GM23248 (cell line): Measurements from ENCODE around the gene ETDB. TPM values are rescaled to one million over a fixed set of nuclear protein-coding genes. Genes with fewer than 3 reads are reported as not detected.

Source experiments
- DNase-seq: peaks from one replicate; pipeline ENCODE4 v3.0.0-alpha.2; 2015
- H2AFZ ChIP-seq: fragments of 200-600 bp; sonication (generic); 2 replicates; pipeline ENCODE4 v1.6.1; 2016; ENCODE audit warnings: antibody characterized with exemption
- H3F3A ChIP-seq: fragments of 200-600 bp; sonication (generic); 2 replicates; pipeline ENCODE4 v1.6.1; 2016; ENCODE audit warnings: mild to moderate bottlenecking, antibody characterized with exemption, mixed run types; ENCODE audit not compliant: insufficient read depth
- H3K27ac ChIP-seq: fragments of 200-600 bp; sonication (generic); 2 replicates; pipeline ENCODE4 v1.5.1; 2016; ENCODE audit warnings: mild to moderate bottlenecking
- H3K27me3 ChIP-seq: fragments of 200-600 bp; sonication (generic); replicated peaks from 2 replicates; pipeline ENCODE4 v1.6.1; 2016; ENCODE audit warnings: mild to moderate bottlenecking; ENCODE audit not compliant: insufficient read depth
- H3K36me3 ChIP-seq: fragments of 200-600 bp; sonication (generic); 2 replicates; pipeline ENCODE4 v1.6.1; 2016; ENCODE audit warnings: low read depth, mild to moderate bottlenecking
- H3K4me1 ChIP-seq: fragments of 200-600 bp; sonication (generic); 2 replicates; pipeline ENCODE4 v1.6.1; 2016; ENCODE audit warnings: mild to moderate bottlenecking; ENCODE audit not compliant: insufficient read depth
- H3K4me2 ChIP-seq: fragments of 200-600 bp; sonication (generic); one replicate; pipeline ENCODE4 v1.6.1; 2016; ENCODE audit warnings: mild to moderate bottlenecking; ENCODE audit not compliant: unreplicated experiment
- H3K4me3 ChIP-seq: fragments of 200-600 bp; sonication (generic); 2 replicates; pipeline ENCODE4 v1.5.1; 2016; ENCODE audit warnings: mild to moderate bottlenecking
- H3K79me2 ChIP-seq: fragments of 200-600 bp; sonication (generic); 2 replicates; pipeline ENCODE4 v1.6.1; 2016; ENCODE audit warnings: mild to moderate bottlenecking; ENCODE audit not compliant: insufficient read depth
- H3K9ac ChIP-seq: fragments of 200-600 bp; sonication (generic); 2 replicates; pipeline ENCODE4 v1.6.1; 2016; ENCODE audit warnings: mild to moderate bottlenecking
- H3K9me2 ChIP-seq: fragments of 200-600 bp; sonication (generic); 2 replicates; pipeline ENCODE4 v1.6.1; 2016; ENCODE audit warnings: mixed run types, mild to moderate bottlenecking, moderate library complexity; ENCODE audit not compliant: insufficient read depth
- H3K9me3 ChIP-seq: fragments of 200-600 bp; sonication (generic); one replicate; pipeline ENCODE4 v1.6.1; 2017; ENCODE audit warnings: low read depth
- H4K20me1 ChIP-seq: fragments of 200-600 bp; sonication (generic); 2 replicates; pipeline ENCODE4 v1.6.0; 2016; ENCODE audit not compliant: insufficient read depth
- EZH2 ChIP-seq: fragments of 200-600 bp; sonication (generic); IDR thresholded peaks from 2 replicates; pipeline ENCODE4 v1.6.1; 2018; ENCODE audit warnings: antibody characterized with exemption, mild to moderate bottlenecking; ENCODE audit not compliant: insufficient read depth, poor library complexity, severe bottlenecking
- EZH2phosphoT487 ChIP-seq: fragments of 200-600 bp; sonication (generic); IDR thresholded peaks from 2 replicates; pipeline ENCODE4 v1.6.1; 2018; ENCODE audit warnings: antibody characterized with exemption, moderate library complexity, mild to moderate bottlenecking, low read depth; ENCODE audit not compliant: insufficient read depth
- WGBS, 2 experiments: methylation state at CpG; one replicate each; pipeline ENCODE4 v1.1.6; 2015 to 2017; ENCODE audit warnings: low lambda C conversion rate in 2 of 2, low coverage in 1 of 2; ENCODE audit errors: missing lambda C conversion rate in 2 of 2; 5-methylcytosine and 5-hydroxymethylcytosine counted together
- in situ Hi-C: fragments of 300-500 bp; cut with MboI; formaldehyde crosslinking; loops from 2 replicates; pipeline ENCODE4 v1.15.0; 2020
- polyA plus RNA-seq: library from polyadenylated mRNA; unstranded; fragments of >200 nt; fragmentation: Nextera tagmentation; extraction: Ambion mirVana; gene quantifications from 2 replicates; pipeline ENCODE4 v1.2.1, GENCODE V29; 2016
- total RNA-seq: library from RNA; depleted of rRNA; stranded (reverse); fragments of >200 nt; shearing (Covaris generic); gene quantifications from 2 replicates; pipeline ENCODE4 v1.2.3, GENCODE V29; 2014

The ETDB gene
- total and polyA plus RNA-seq, 2 experiments from 2014 or later: not detected

DNA sequence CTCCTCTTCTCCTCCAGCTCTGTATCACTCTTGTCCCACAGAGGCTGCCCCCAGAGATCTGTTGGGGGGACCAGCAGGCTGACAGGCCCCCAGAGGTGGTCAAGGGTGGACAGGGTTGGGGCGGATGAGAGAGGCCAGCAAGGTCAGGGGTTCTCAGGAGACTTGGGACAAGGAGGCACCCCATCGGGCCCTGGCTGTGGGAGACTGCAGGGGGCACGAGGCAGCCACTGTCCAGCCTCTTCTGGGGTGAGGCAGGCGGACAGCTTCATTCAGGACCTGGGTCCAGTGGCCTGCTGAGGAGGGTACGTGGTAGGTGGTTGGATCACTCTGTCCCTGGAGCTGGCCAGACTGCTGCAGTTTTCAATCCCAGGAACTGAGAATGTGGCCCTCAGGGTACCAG is 24.6 kb downstream of the ETDB start:
- TF ChIP-seq EZH2 (no peak), EZH2phosphoT487 (no peak)
- Histone ChIP-seq H3K9me2 (no peaks in the 10 kb centered on the region), H3F3A (no peaks in the 10 kb centered on the region), H3K4me2 (no peak overlapping the region), H3K79me2 (no peaks in the 10 kb centered on the region), H3K27me3 (no peaks in the 10 kb centered on the region), H3K36me3 (no peaks in the 10 kb centered on the region), H3K4me3 (no peak overlapping the region), H3K27ac (no peak overlapping the region), H4K20me1 (no peaks in the 10 kb centered on the region), H3K9ac (no peak overlapping the region), H2AFZ (no peak overlapping the region), H3K4me1 (no peaks in the 10 kb centered on the region), H3K9me3 (no peaks in the 10 kb centered on the region)
- 89 to 100% methylated on average over 5 of the region's 5 CpGs for WGBS, 2 experiments
- DNase-seq: no peak
- in situ Hi-C loops: no loop called here

DNA sequence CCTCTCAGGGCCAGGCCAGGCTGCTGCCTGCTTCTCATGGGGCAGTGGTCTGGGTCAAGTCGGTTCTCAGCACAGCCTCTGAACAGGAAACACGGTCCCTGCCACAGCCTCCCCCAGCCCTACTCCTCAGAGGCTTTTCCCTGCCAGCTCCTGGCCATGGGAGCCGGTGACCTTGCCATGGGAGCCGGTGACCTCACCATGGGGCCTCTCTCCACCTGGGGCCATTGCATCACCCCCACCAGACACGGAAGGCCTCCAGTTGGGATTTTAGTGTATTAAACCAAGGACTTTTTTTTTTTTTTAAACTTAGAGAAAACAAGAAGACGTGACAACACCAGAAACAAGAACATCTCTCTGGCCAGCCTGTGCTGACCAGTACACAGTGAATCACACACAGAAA is 25.6 kb downstream of the ETDB start:
- Histone ChIP-seq H3F3A (no peaks in the 10 kb centered on the region), H3K9me2 (no peaks in the 10 kb centered on the region), H3K27ac (no peak overlapping the region), H3K79me2 (no peaks in the 10 kb centered on the region), H4K20me1 (no peaks in the 10 kb centered on the region), H3K4me2 (no peak overlapping the region), H3K9ac (no peak overlapping the region), H2AFZ (no peak overlapping the region), H3K9me3 (no peaks in the 10 kb centered on the region), H3K27me3 (no peaks in the 10 kb centered on the region), H3K4me1 (no peaks in the 10 kb centered on the region), H3K36me3 (no peaks in the 10 kb centered on the region), H3K4me3 (no peak overlapping the region)
- WGBS, 2 experiments: 55 to 56% methylated on average over 5 to 6 of the region's 6 CpGs
- in situ Hi-C loops: no loop called here
- no peak for TF ChIP-seq EZH2
- no peak for TF ChIP-seq EZH2phosphoT487
- no peak for DNase-seq

DNA sequence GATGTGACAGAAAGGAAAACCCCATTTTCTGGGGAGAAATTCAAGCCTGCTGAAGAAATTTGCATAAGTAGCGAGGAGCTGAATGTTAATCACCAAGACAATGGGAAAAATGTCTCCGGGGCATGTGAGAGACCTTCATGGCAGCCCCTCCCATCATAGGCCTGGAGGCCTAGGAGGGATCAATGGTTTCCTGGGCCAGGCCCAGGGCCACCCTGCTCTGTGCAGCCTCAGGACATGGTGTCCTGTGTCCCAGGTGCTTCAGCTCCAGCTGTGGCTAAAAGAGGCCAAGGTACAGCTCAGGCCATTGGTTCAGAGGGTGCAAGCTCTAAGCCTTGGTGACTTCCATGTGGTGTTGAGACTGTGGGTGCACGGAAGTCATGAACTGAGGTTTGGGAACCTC is 31.2 kb downstream of the ETDB start:
- H3K27me3 ChIP-seq: no peaks in the 10 kb centered on the region
- H3K9me2 ChIP-seq: no peaks in the 10 kb centered on the region
- TF ChIP-seq EZH2phosphoT487 (no peak), EZH2 (no peak)
- no peaks in the 10 kb centered on the region for H3K9me3 ChIP-seq
- H4K20me1 ChIP-seq: no peaks in the 10 kb centered on the region
- H3K4me1 ChIP-seq: no peaks in the 10 kb centered on the region
- H3K4me2 ChIP-seq: no peak overlapping the region
- H3K79me2 ChIP-seq: no peaks in the 10 kb centered on the region
- H3F3A ChIP-seq: no peaks in the 10 kb centered on the region
- no peak for DNase-seq
- in situ Hi-C loops: no loop called here
- no peak overlapping the region for H3K9ac ChIP-seq
- no peak overlapping the region for H2AFZ ChIP-seq
- no peak overlapping the region for H3K27ac ChIP-seq
- WGBS, 2 experiments: 71 to 74% methylated on average over 2 of the region's 3 CpGs
- H3K4me3 ChIP-seq: no peak overlapping the region
- H3K36me3 ChIP-seq: no peaks in the 10 kb centered on the region

DNA sequence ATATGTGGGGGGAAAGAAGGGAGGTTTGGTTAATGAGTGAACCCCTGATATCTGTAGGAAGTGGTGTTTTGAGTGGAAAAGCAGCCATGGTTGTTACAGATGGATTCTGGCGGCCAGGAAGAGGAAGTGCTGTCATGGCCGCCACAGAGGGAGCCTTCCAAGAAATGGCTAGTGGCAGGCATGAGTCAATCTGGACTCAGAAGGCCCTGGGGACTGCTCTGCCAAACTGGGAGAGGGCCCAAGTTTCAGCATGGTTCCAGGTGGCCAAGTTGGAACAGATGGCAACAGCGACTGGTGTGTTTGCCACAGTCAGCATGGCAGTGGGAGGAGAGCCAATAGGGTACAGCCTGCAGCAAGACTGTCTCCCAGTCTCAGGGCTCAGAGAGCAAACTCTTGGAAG is 32.5 kb downstream of the ETDB start:
- H4K20me1 ChIP-seq: no peaks in the 10 kb centered on the region
- peak; percentile 35 for DNase-seq
- TF ChIP-seq EZH2phosphoT487: no peak
- no peak for TF ChIP-seq EZH2
- H3K4me2 ChIP-seq: no peak overlapping the region
- no peak overlapping the region for H3K9ac ChIP-seq
- no peak overlapping the region for H3K27ac ChIP-seq
- in situ Hi-C loops: no loop called here
- H2AFZ ChIP-seq: no peak overlapping the region
- H3F3A ChIP-seq: no peaks in the 10 kb centered on the region
- no peaks in the 10 kb centered on the region for H3K9me2 ChIP-seq
- H3K9me3 ChIP-seq: no peaks in the 10 kb centered on the region
- no peak overlapping the region for H3K4me3 ChIP-seq
- H3K79me2 ChIP-seq: no peaks in the 10 kb centered on the region
- H3K36me3 ChIP-seq: no peaks in the 10 kb centered on the region
- no peaks in the 10 kb centered on the region for H3K27me3 ChIP-seq
- H3K4me1 ChIP-seq: no peaks in the 10 kb centered on the region
- 63 to 91% methylated on average over 2 to 3 of the region's 3 CpGs for WGBS, 2 experiments

DNA sequence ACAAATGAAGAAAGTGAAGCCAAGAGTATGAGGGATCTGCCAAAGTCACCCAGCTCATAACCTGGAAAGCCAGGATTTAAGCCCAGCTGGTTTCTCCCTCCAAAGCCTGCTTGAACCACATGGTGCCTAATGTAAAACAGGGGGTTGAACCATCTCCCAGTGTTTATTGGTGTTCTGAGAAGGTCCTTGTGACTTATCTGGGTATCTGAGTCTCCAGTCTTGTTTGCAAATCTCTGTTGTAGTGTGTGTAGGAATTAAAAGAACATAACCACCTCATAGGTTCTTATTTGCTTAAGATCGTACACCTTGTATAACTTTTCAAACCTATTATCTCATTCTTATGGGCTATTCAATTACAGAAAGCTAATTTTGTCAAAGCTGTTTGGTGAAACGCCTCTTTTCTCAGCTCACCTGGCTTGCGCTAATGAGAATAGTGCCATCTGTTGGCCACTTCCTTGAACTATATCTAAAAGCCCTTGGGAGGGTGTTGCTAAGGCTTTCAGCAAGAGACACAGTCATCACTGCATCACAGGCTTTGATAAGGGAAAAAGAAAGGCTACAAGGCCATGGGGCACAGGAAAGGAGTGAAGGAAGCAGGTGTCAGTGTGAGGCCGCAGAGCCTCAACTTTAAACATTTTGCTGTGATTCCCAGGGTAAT is 34.0 kb downstream of the ETDB start:
- Histone ChIP-seq H3F3A (no peaks in the 10 kb centered on the region), H3K4me3 (no peak overlapping the region), H3K9ac (no peak overlapping the region), H3K27me3 (no peaks in the 10 kb centered on the region), H3K4me2 (no peak overlapping the region), H3K4me1 (no peaks in the 10 kb centered on the region), H3K9me3 (no peaks in the 10 kb centered on the region), H4K20me1 (no peaks in the 10 kb centered on the region), H3K27ac (no peak overlapping the region), H3K9me2 (no peaks in the 10 kb centered on the region), H3K36me3 (no peaks in the 10 kb centered on the region), H3K79me2 (no peaks in the 10 kb centered on the region), H2AFZ (0 out of 2 replicates have a peak overlapping the region, but pooled peaks have one; percentile 31)
- in situ Hi-C loops: no loop called here
- 0% methylated on average over 4 of the region's 4 CpGs for WGBS, 2 experiments
- peak; percentile 78 for DNase-seq
- no peak for TF ChIP-seq EZH2
- TF ChIP-seq EZH2phosphoT487: no peak
